ENCODE data around the gene KLHDC7B.

GRCh38 chr22:50502096-50502495 lies 43.6 kb upstream of the KLHDC7B start:
- no peak for TF ChIP-seq CTCF (IDR thresholded peaks at IDR 0.05)
- TF ChIP-seq POLR2A (IDR thresholded peaks at IDR 0.05; ENCODE audit: low read depth) = no peak
